Smooth muscle cell (in vitro differentiated cells): ENCODE data around the gene CFAP251. TPM values are rescaled to one million over a fixed set of nuclear protein-coding genes. Genes with fewer than 3 reads are reported as not detected.

Source experiments
- DNase-seq: peaks from one replicate; lab custom pipeline; 2025; ENCODE audit not compliant: unreplicated experiment; lab: John Stamatoyannopoulos, UW
- H2AFZ ChIP-seq: fragments of 200-600 bp; sonication (generic); 2 replicates; pipeline ENCODE4 v1.6.0; 2016; ENCODE audit warnings: antibody characterized with exemption, low read depth, mild to moderate bottlenecking
- H3F3A ChIP-seq: fragments of 200-600 bp; sonication (generic); 2 replicates; pipeline ENCODE4 v1.6.0; 2017; ENCODE audit warnings: antibody characterized with exemption, low read depth
- H3K27ac ChIP-seq: fragments of 200-600 bp; sonication (generic); 2 replicates; pipeline ENCODE4 v1.5.1; 2016; ENCODE audit warnings: low read depth, mild to moderate bottlenecking
- H3K27me3 ChIP-seq: fragments of 200-600 bp; sonication (generic); 2 replicates; pipeline ENCODE4 v1.6.1; 2016; ENCODE audit warnings: low read depth, mild to moderate bottlenecking
- H3K36me3 ChIP-seq: fragments of 200-600 bp; sonication (generic); 2 replicates; pipeline ENCODE4 v1.5.1; 2016; ENCODE audit warnings: low read depth
- H3K4me1 ChIP-seq: fragments of 200-600 bp; sonication (generic); 2 replicates; pipeline ENCODE4 v1.5.1; 2016; ENCODE audit warnings: low read depth
- H3K4me2 ChIP-seq: fragments of 200-600 bp; sonication (generic); 2 replicates; pipeline ENCODE4 v1.6.0; 2016; ENCODE audit warnings: mild to moderate bottlenecking
- H3K4me3 ChIP-seq: fragments of 200-600 bp; sonication (generic); 2 replicates; pipeline ENCODE4 v1.5.1; 2016; ENCODE audit warnings: mild to moderate bottlenecking
- H3K79me2 ChIP-seq: fragments of 200-600 bp; sonication (generic); 2 replicates; pipeline ENCODE4 v1.6.0; 2016; ENCODE audit warnings: low read depth, mild to moderate bottlenecking
- H3K9ac ChIP-seq: fragments of 200-600 bp; sonication (generic); 2 replicates; pipeline ENCODE4 v1.6.0; 2016; ENCODE audit warnings: low read depth
- H3K9me3 ChIP-seq: fragments of 200-600 bp; sonication (generic); replicated peaks from 2 replicates; pipeline ENCODE4 v1.5.1; 2016; ENCODE audit warnings: low read depth
- H4K20me1 ChIP-seq: fragments of 200-600 bp; sonication (generic); 2 replicates; pipeline ENCODE4 v1.6.0; 2016; ENCODE audit warnings: low read depth
- CTCF ChIP-seq: fragments of 200-600 bp; sonication (generic); IDR thresholded peaks from 2 replicates; pipeline ENCODE4 v1.5.1; 2017; ENCODE audit warnings: borderline replicate concordance, mild to moderate bottlenecking, antibody characterized with exemption; ENCODE audit not compliant: insufficient read depth, poor library complexity, severe bottlenecking
- WGBS: methylation state at CpG from one replicate; pipeline ENCODE4 v1.1.7; 2016; ENCODE audit warnings: low lambda C conversion rate; 5-methylcytosine and 5-hydroxymethylcytosine counted together
- polyA plus RNA-seq: library from polyadenylated mRNA; unstranded; fragments of >200 nt; fragmentation: Nextera tagmentation; extraction: Ambion mirVana; gene quantifications from 2 replicates; pipeline ENCODE4 v1.2.1, GENCODE V29; 2016
- total RNA-seq: library from RNA; depleted of rRNA; stranded (reverse); fragments of >200 nt; gene quantifications from 2 replicates; pipeline ENCODE4 v1.2.3, GENCODE V29; 2014

The CFAP251 gene
- total and polyA plus RNA-seq, 2 experiments from 2014 or later, result 1.2 to 5.0 TPM

GRCh38 chr12:121932176-121932536 lies 13.8 kb downstream of the CFAP251 start:
- no peak overlapping the region for H3K27ac ChIP-seq
- H3K27me3 ChIP-seq, result no peaks in the 10 kb centered on the region
- H3K4me3 ChIP-seq, result no peak overlapping the region
- TF ChIP-seq CTCF, result no peak
- H3K9me3 ChIP-seq, result no peaks in the 10 kb centered on the region
- H3K36me3 ChIP-seq, result no peaks in the 10 kb centered on the region
- no peak overlapping the region for H2AFZ ChIP-seq
- no peak overlapping the region for H3K9ac ChIP-seq
- no peaks in the 10 kb centered on the region for H4K20me1 ChIP-seq
- 95% methylated on average over 3 of the region's 3 CpGs for WGBS
- DNase-seq, result no peak
- peaks cover 9% of the 10 kb centered on the region for H3K4me1 ChIP-seq
- H3K79me2 ChIP-seq, result no peaks in the 10 kb centered on the region
- no peak overlapping the region for H3K4me2 ChIP-seq
- H3F3A ChIP-seq, result no peaks in the 10 kb centered on the region

GRCh38 chr12:121932914-121933521 lies 14.6 kb downstream of the CFAP251 start:
- Histone ChIP-seq H3K27me3 (no peaks in the 10 kb centered on the region), H4K20me1 (no peaks in the 10 kb centered on the region), H3K4me2 (peak overlapping the region; percentile 44), H3K9me3 (no peaks in the 10 kb centered on the region), H3K79me2 (no peaks in the 10 kb centered on the region), H3K36me3 (no peaks in the 10 kb centered on the region), H3F3A (no peaks in the 10 kb centered on the region), H3K9ac (no peak overlapping the region), H3K4me1 (peaks cover 9% of the 10 kb centered on the region), H3K27ac (no peak overlapping the region), H3K4me3 (no peak overlapping the region), H2AFZ (no peak overlapping the region)
- WGBS, result 96% methylated on average over 4 of the region's 4 CpGs
- DNase-seq, result no peak
- TF ChIP-seq CTCF, result no peak

GRCh38 chr12:121933522-121934308 lies 15.3 kb downstream of the CFAP251 start:
- Histone ChIP-seq H3K4me3 (no peak overlapping the region), H3K79me2 (no peaks in the 10 kb centered on the region), H3K9ac (no peak overlapping the region), H3F3A (no peaks in the 10 kb centered on the region), H3K36me3 (no peaks in the 10 kb centered on the region), H3K4me1 (peaks cover 9% of the 10 kb centered on the region), H4K20me1 (no peaks in the 10 kb centered on the region), H3K4me2 (peak overlapping the region; percentile 44), H3K9me3 (no peaks in the 10 kb centered on the region), H3K27me3 (no peaks in the 10 kb centered on the region), H2AFZ (no peak overlapping the region), H3K27ac (peak overlapping the region; percentile 26)
- no peak for DNase-seq
- WGBS, result 66% methylated on average over 17 of the region's 17 CpGs
- TF ChIP-seq CTCF, result no peak
